HCT116 (cell line): ENCODE measurements around the gene GDI1. TPM values are rescaled to one million over a fixed set of nuclear protein-coding genes. Genes with fewer than 3 reads are reported as not detected.

ENCODE experiments used
- ATAC-seq: fragments of 200-7000 bp; cut with Tn5 transposase; 2 replicates; pipeline ENCODE4 v1.9.1; 2020; ENCODE audit warnings: mild to moderate bottlenecking, moderate library complexity
- BruUV-seq: library from RNA; stranded (reverse); fragments of 400-500 nt; replicated peaks from 2 replicates; lab custom pipeline; 2021; lab: Mats Ljungman, UMichigan
- CTCF ChIA-PET: fragments of 300-600 bp; sonication (Branson Sonifier 250); formaldehyde crosslinking; loops from one replicate; lab custom pipeline; 2021; ENCODE audit warnings: antibody characterized with exemption; lab: Charles Lee
- POLR2A ChIA-PET: fragments of 300-600, 350-600 bp; sonication (Branson Sonifier 250); formaldehyde crosslinking; loops from one replicate; lab custom pipeline; 2021; ENCODE audit warnings: antibody characterized with exemption; lab: Charles Lee
- RAD21 ChIA-PET, 2 experiments: fragments of 300-600 bp; sonication (Branson Sonifier 250); formaldehyde crosslinking; loops; one replicate each; lab custom pipeline; 2023; ENCODE audit warnings: low total read pairs in 2 of 2; ENCODE audit not compliant: uncharacterized antibody in 2 of 2, unreplicated experiment in 2 of 2, low non-redundant PET in 1 of 2; lab: Charles Lee
- DNase-seq: peaks from one replicate; pipeline ENCODE4 v3.0.0-alpha.2; 2010; ENCODE audit warnings: low read depth, low spot score
- H2AFZ ChIP-seq: fragments of 200-600 bp; shearing (Covaris generic), sonication (generic); 2 replicates; pipeline ENCODE4 v1.6.1; 2017; ENCODE audit warnings: low read depth, mixed run types, mixed read lengths, antibody characterized with exemption, low read length; ENCODE audit not compliant: poor library complexity, severe bottlenecking
- H3K27ac ChIP-seq: 2 replicates; pipeline ENCODE4 v1.5.1; 2012; ENCODE audit warnings: low read depth, low read length
- H3K27me3 ChIP-seq: fragments of 200-600 bp; sonication (generic); 2 replicates; pipeline ENCODE4 v1.6.1; 2016; ENCODE audit warnings: mixed run types, low read length, mixed read lengths; ENCODE audit not compliant: insufficient read depth
- H3K36me3 ChIP-seq, 2 experiments: fragments of 200-500 bp in 1 of 2; fragments of 200-600 bp in 1 of 2; sonication (Bioruptor generic) in 1 of 2; sonication (generic) in 1 of 2; 2 replicates each; pipeline versions ENCODE4 v1.5.1 to v1.6.1; 2014 to 2016; ENCODE audit warnings: low read length in 2 of 2, inconsistent platforms in 1 of 2, mixed read lengths in 1 of 2, mixed run types in 1 of 2; ENCODE audit not compliant: insufficient read depth in 2 of 2, control insufficient read depth in 1 of 2
- H3K4me1 ChIP-seq, 2 experiments: fragments of 200-600 bp in 1 of 2; sonication (generic) in 1 of 2; 2 replicates each; pipeline versions ENCODE4 v1.5.1 to v1.6.1; 2012 to 2017; ENCODE audit warnings: low read length in 2 of 2, inconsistent platforms in 1 of 2, mild to moderate bottlenecking in 1 of 2, mixed read lengths in 1 of 2, mixed run types in 1 of 2, moderate library complexity in 1 of 2; ENCODE audit not compliant: insufficient read depth in 2 of 2, control insufficient read depth in 1 of 2
- H3K4me2 ChIP-seq: fragments of 200-600 bp; sonication (generic); 2 replicates; pipeline ENCODE4 v1.6.1; 2017; ENCODE audit warnings: mixed run types, low read length, mixed read lengths
- H3K4me3 ChIP-seq, 2 experiments: fragments of 200-600 bp in 1 of 2; sonication (generic) in 1 of 2; replicated peaks in 1 of 2; 2 replicates each; pipeline ENCODE4 v1.5.1; 2011 to 2016; ENCODE audit warnings: low read length in 2 of 2, control low read depth in 1 of 2, low read depth in 1 of 2, mild to moderate bottlenecking in 1 of 2, mixed read lengths in 1 of 2, mixed run types in 1 of 2
- H3K79me2 ChIP-seq: fragments of 200-600 bp; sonication (generic); 2 replicates; pipeline ENCODE4 v1.6.1; 2017; ENCODE audit warnings: mild to moderate bottlenecking, mixed run types, low read length, moderate library complexity, mixed read lengths; ENCODE audit not compliant: insufficient read depth
- H3K9ac ChIP-seq: fragments of 200-600 bp; sonication (generic); 2 replicates; pipeline ENCODE4 v1.6.1; 2016; ENCODE audit warnings: low read length, mixed read lengths
- H3K9me2 ChIP-seq: fragments of 200-600 bp; sonication (generic), shearing (Covaris generic); 2 replicates; pipeline ENCODE4 v1.6.1; 2017; ENCODE audit warnings: mixed run types, mild to moderate bottlenecking, moderate library complexity; ENCODE audit not compliant: insufficient read depth
- H3K9me3 ChIP-seq, 2 experiments: fragments of 200-500 bp in 1 of 2; fragments of 200-600 bp in 1 of 2; sonication (Bioruptor generic) in 1 of 2; sonication (generic) in 1 of 2; 2 replicates each; pipeline ENCODE4 v1.6.1; 2014 to 2017; ENCODE audit warnings: low read length in 2 of 2, mixed read lengths in 2 of 2, inconsistent platforms in 1 of 2, low read depth in 1 of 2, mild to moderate bottlenecking in 1 of 2, mixed run types in 1 of 2, moderate library complexity in 1 of 2; ENCODE audit not compliant: control insufficient read depth in 1 of 2, insufficient read depth in 1 of 2
- H4K20me1 ChIP-seq: fragments of 200-600 bp; sonication (generic), shearing (Covaris generic); 2 replicates; pipeline ENCODE4 v1.6.1; 2017; ENCODE audit warnings: mixed run types, mild to moderate bottlenecking, moderate library complexity; ENCODE audit not compliant: insufficient read depth
- CEBPB ChIP-seq: IDR thresholded peaks from 2 replicates; pipeline ENCODE4 v1.6.1; 2012; ENCODE audit warnings: low read depth
- POLR2A ChIP-seq: IDR thresholded peaks from 2 replicates; pipeline ENCODE4 v1.7.0; 2011; ENCODE audit warnings: borderline replicate concordance; ENCODE audit not compliant: insufficient read depth, insufficient read length; ENCODE audit errors: extremely low read depth
- POLR2AphosphoS5 ChIP-seq: IDR thresholded peaks from 2 replicates; pipeline ENCODE4 v1.6.1; 2011; ENCODE audit warnings: mild to moderate bottlenecking, low read depth, low read length, moderate library complexity
- RAD21 ChIP-seq: IDR thresholded peaks from 2 replicates; pipeline ENCODE4 v1.6.1; 2012; ENCODE audit warnings: low read depth, mild to moderate bottlenecking
- SP1 ChIP-seq: IDR thresholded peaks from 2 replicates; pipeline ENCODE4 v1.6.1; 2012; ENCODE audit warnings: low read depth
- ZFX ChIP-seq: fragments of 450-650 bp; IDR thresholded peaks from 2 replicates; pipeline ENCODE4 v1.6.1; 2017
- ZNF274 ChIP-seq: fragments of 200-500 bp; sonication (Bioruptor generic); IDR thresholded peaks from 2 replicates; pipeline ENCODE4 v1.6.1; 2014; ENCODE audit warnings: mild to moderate bottlenecking, low read depth, low read length, inconsistent platforms
- intact Hi-C: fragments of 100-400 bp; cut with micrococcal nuclease; formaldehyde crosslinking; loops from 2 replicates; pipeline ENCODE4 v1.10.0; 2022
- total RNA-seq: library from RNA; stranded (reverse); gene quantifications from one replicate; pipeline ENCODE4 v1.2.1, GENCODE V29; 2021; ENCODE audit not compliant: unreplicated experiment

The GDI1 gene
- total RNA-seq, 1 experiment from 2014 or later, result 122 TPM

- peak within 1 kb of the TSS; percentile 66 to 68 for H3K4me3 ChIP-seq
- peak within 1 kb of the TSS; percentile 66 for H3K9ac ChIP-seq
- no peaks in the 10 kb centered on the region for H3K9me3 ChIP-seq
- no peaks in the 10 kb centered on the region for H4K20me1 ChIP-seq
- intact Hi-C loops, result no loop called here
- peak within 1 kb of the TSS; percentile 80; the same call in 1 of the 2 replicates for H3K27ac ChIP-seq
- peaks cover 24% of the 10 kb centered on the region for H3K79me2 ChIP-seq
- no peaks in the 10 kb centered on the region for H3K27me3 ChIP-seq
- TSS peak; percentile 51 for BruUV-seq
- no peaks in the 10 kb centered on the region for H3K9me2 ChIP-seq
- H3K36me3 ChIP-seq, result no peaks in the 10 kb centered on the region; a peak in 1 of 4 replicates
- ChIA-PET POLR2A (interaction anchor here (0.8 to 1.2 kb wide), 3 partner anchors 32 to 87 kb away, joined by 3 to 4 read pairs (median 3); partner anchors contain the start of genes RPL10 and SLC10A3), CTCF (no interaction called here), RAD21 (no interaction called here)
- no peak for TF ChIP-seq ZNF274
- TF ChIP-seq POLR2A, result peak; percentile 63
- peak; percentile 76 for TF ChIP-seq POLR2AphosphoS5
- TF ChIP-seq ZFX, result peak; percentile 61; the same call in 1 of the 2 replicates
- TF ChIP-seq CEBPB, result no peak
- no peak for TF ChIP-seq RAD21
- TF ChIP-seq SP1, result no peak
- peak; percentile 77 for ATAC-seq
- H3K4me2 ChIP-seq, result peak within 1 kb of the TSS; percentile 75
- peaks cover 7 to 12% of the 10 kb centered on the region in 2 experiments; a peak in 1 of 4 replicates for H3K4me1 ChIP-seq
- no peak within 1 kb of the TSS for H2AFZ ChIP-seq
- DNase-seq, result no peak
These were observed 21.4 kb downstream of the GDI1 start, which contains the start of gene PLXNA3 for GRCh38 chrX:154458116-154458953. TSS of gene PLXNA3 (plus strand) at chrX:154458281. CDS start at chrX:154460184, 1,903 bp downstream.
